Ectodermal cell (in vitro differentiated cells): ENCODE results near the gene HDHD5.

Source experiments
- H3K27ac ChIP-seq: 2 replicates; pipeline ENCODE4 v1.7.0; 2013; ENCODE audit warnings: mild to moderate bottlenecking, low read depth, low read length; ENCODE audit not compliant: insufficient read depth, poor library complexity, severe bottlenecking
- H3K27me3 ChIP-seq: 2 replicates; pipeline ENCODE4 v1.7.0; 2013; ENCODE audit warnings: mild to moderate bottlenecking, low read length; ENCODE audit not compliant: insufficient read depth, control insufficient read depth, poor library complexity, severe bottlenecking
- H3K36me3 ChIP-seq: one replicate; pipeline ENCODE4 v1.7.0; 2013; ENCODE audit warnings: low read length; ENCODE audit not compliant: control insufficient read depth, insufficient read depth
- H3K4me1 ChIP-seq: one replicate; pipeline ENCODE4 v1.7.0; 2013; ENCODE audit warnings: low read length; ENCODE audit not compliant: control insufficient read depth, insufficient read depth
- H3K4me3 ChIP-seq: 2 replicates; pipeline ENCODE4 v1.7.0; 2013; ENCODE audit warnings: low read depth, low read length, control low read depth; ENCODE audit not compliant: insufficient read depth
- H3K9me3 ChIP-seq: 2 replicates; pipeline ENCODE4 v1.7.0; 2013; ENCODE audit warnings: mild to moderate bottlenecking, low read length, moderate library complexity; ENCODE audit not compliant: control insufficient read depth
- WGBS, 2 experiments: methylation state at CpG; one replicate each; pipeline ENCODE4 v1.1.7; 2013; ENCODE audit warnings: missing lambda C conversion rate in 2 of 2; 5-methylcytosine and 5-hydroxymethylcytosine counted together

The HDHD5 gene

DNA sequence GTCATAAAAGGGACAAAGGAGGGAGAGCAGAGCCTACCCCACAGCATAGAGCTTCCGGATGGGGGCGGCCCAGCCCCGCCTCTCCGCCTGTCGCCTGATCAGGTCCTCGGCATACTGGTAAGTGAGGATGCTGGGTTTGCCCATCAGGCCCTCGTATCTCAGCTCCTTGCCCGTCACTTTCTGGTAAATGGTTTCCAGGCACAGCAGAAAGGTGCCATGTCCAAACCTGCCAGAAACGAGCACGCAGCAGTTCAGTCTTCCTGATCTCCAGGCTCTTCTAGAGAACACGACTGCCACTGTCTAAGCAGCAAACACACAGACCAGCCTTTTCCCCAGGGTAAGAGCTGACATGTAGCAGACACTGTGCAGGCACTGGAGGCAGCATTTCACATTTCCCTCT is 20.6 kb downstream of the HDHD5 start:
- Histone ChIP-seq H3K27ac (no peak overlapping the region), H3K4me1 (no peaks in the 10 kb centered on the region), H3K27me3 (no peaks in the 10 kb centered on the region), H3K4me3 (no peak overlapping the region), H3K9me3 (no peaks in the 10 kb centered on the region), H3K36me3 (peaks cover 10% of the 10 kb centered on the region)
- WGBS, 2 experiments, result 91 to 92% methylated on average over 11 of the region's 11 CpGs

DNA sequence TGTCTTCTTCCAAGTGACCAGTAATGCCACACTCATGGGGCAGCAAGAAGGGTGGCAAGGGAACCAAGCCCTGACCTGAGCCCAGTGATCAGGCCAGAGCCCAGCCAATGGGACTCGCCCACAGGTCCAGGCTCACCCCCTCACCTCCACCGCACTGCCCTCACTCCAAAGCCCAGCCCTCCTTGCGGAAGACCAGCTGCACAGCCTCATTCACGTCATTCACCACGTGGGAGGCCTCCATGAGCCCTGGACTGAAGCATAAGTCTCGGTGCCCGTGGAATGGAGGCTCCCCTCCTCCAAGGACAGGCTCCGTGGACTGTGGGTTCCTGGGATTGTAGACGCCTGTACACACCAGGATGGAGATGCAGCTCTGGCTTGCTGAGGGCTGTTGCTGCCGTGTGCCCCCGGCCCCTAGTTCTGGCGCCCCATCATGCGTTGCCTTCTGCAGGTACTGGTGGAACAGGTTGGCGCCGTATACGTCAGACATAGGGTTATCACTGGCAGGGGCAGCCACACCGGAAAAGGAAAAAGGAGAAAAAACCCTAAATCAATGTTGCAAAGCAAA is 21.1 kb downstream of the HDHD5 start:
- 94 to 95% methylated on average over 17 of the region's 17 CpGs for WGBS, 2 experiments
- Histone ChIP-seq H3K4me3 (no peak overlapping the region), H3K36me3 (peaks cover 4% of the 10 kb centered on the region), H3K27me3 (no peaks in the 10 kb centered on the region), H3K27ac (no peak overlapping the region), H3K4me1 (no peaks in the 10 kb centered on the region), H3K9me3 (no peaks in the 10 kb centered on the region)

DNA sequence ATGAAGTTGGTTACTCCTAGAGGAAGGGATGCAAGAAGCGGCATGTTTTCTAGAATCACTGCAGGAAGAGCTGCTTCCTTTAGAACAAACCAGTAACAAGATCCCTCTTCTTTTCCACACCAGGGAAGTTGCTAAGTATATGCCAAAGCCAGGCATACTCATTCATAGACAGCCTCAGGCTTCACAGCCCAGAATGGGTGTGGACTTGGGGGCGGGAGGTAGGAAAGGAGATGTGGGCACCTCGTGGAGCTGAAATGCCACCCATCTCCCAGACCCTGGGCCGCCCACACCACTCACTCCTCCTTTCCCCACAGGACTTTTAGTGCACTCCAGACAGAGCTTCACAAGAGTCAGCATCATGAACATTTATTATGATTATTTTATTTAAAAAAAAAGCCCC is 21.9 kb downstream of the HDHD5 start:
- Histone ChIP-seq H3K36me3 (peaks cover 3% of the 10 kb centered on the region), H3K4me1 (no peaks in the 10 kb centered on the region), H3K9me3 (no peaks in the 10 kb centered on the region), H3K4me3 (no peak overlapping the region), H3K27ac (no peak overlapping the region), H3K27me3 (no peaks in the 10 kb centered on the region)
- WGBS, 2 experiments, result 85 to 95% methylated on average over 4 of the region's 4 CpGs

DNA sequence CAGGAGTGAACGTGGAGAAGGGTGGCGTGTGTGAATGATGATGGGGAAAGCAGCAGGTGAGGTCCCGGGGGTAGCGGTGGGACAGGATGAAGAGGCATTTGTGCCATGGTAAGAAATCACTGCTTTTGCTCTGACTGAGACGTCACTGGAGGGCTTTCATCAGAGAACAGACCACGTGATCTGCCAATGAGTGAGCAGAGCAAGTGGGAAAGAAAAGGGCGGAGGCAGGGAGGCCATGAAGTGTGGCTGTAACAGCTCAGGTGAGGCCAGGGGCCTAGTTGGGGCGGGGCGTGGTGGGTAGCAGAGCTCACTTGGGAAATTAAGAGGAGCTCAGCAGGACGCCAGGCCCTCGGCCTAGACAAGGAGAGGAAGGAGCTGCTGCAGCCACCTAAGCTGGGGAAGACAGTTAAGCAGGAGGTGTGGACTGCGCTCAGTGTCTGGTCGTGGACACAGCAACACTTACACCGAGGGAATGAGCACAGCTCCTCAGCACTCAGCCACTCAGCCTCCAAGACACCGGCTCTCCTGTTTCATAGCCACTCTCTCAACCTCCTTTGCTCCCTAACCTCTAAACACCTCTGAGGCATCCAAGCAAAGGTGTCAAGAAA is 23.8 kb downstream of the HDHD5 start:
- Histone ChIP-seq H3K9me3 (no peaks in the 10 kb centered on the region), H3K27ac (no peak overlapping the region), H3K36me3 (no peaks in the 10 kb centered on the region), H3K27me3 (no peaks in the 10 kb centered on the region), H3K4me3 (no peak overlapping the region), H3K4me1 (no peaks in the 10 kb centered on the region)
- WGBS, 2 experiments, result 87 to 91% methylated on average over 15 of the region's 15 CpGs

DNA sequence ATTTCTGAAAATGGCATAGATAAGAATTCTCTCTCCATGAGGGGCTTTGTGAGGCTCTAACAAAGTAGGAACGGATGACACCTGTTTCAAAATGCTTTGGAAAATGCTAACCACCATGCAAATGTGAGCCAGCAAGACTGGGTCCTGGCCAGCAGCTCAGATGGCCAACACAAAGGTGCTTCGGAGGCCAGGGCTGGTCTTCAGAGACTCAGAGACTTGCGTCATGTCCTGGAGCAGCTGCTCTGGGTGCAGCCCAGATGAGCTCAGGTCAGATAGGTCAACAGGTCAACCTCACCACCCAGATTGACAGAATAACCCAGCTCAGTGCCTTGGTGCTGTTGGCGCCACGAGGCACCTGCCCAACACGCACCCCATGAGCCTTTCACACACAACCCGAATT is 25.9 kb downstream of the HDHD5 start:
- 92 to 96% methylated on average over 7 of the region's 7 CpGs for WGBS, 2 experiments

DNA sequence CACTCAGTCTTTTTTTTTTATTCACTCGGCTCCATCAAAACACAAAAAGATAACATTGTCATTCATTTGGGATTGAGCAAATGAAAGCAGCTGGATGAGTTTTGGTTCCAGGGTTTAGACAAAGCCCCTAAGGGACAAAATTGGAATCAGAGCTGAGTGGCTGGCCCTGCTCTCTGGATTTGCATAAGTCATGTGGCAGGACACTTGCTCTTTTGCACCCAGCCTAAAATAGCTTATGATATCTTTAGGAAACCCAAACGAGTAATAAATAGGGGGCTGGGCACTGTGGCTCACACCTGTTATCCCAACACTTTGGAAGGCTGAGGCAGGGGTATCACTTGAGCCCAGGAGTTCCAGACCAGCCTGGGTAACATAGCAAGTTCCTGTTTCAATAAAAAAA is 27.0 kb downstream of the HDHD5 start:
- no peaks in the 10 kb centered on the region for H3K27me3 ChIP-seq
- no peak overlapping the region for H3K4me3 ChIP-seq
- no peaks in the 10 kb centered on the region for H3K9me3 ChIP-seq
- H3K36me3 ChIP-seq, result no peaks in the 10 kb centered on the region
- H3K4me1 ChIP-seq, result no peaks in the 10 kb centered on the region
- H3K27ac ChIP-seq, result no peak overlapping the region
- WGBS, 2 experiments, result 74 to 78% methylated on average over 2 of the region's 2 CpGs

More for the DNA sequence above, 25.9 kb downstream of the HDHD5 start:
- Histone ChIP-seq H3K4me1 (no peaks in the 10 kb centered on the region), H3K27ac (no peak overlapping the region), H3K27me3 (no peaks in the 10 kb centered on the region), H3K36me3 (no peaks in the 10 kb centered on the region), H3K4me3 (no peak overlapping the region), H3K9me3 (no peaks in the 10 kb centered on the region)

DNA sequence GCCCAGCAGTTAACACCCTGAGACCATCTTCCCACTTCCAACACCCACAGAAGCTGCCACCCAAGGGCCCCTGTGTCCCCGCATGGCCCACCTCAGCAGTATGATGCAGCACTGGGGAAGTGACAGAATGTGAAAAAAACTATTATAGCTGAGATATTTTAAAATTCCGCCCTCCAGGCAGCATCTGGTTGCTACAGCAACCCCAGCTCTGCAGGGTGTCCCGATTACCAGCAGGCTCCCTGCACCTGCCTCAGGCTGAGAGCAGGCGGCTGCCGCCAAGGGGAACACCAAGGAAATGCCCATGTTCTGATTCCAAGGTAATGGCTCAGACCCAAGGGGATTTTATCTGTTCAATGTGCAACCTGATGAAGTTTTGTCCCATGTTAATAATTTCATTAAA is 27.4 kb downstream of the HDHD5 start:
- H3K4me1 ChIP-seq, result no peaks in the 10 kb centered on the region
- WGBS, 2 experiments, result 37 to 42% methylated on average over 5 of the region's 5 CpGs
- no peak overlapping the region for H3K27ac ChIP-seq
- H3K4me3 ChIP-seq, result no peak overlapping the region
- no peaks in the 10 kb centered on the region for H3K9me3 ChIP-seq
- H3K27me3 ChIP-seq, result no peaks in the 10 kb centered on the region
- H3K36me3 ChIP-seq, result no peaks in the 10 kb centered on the region

DNA sequence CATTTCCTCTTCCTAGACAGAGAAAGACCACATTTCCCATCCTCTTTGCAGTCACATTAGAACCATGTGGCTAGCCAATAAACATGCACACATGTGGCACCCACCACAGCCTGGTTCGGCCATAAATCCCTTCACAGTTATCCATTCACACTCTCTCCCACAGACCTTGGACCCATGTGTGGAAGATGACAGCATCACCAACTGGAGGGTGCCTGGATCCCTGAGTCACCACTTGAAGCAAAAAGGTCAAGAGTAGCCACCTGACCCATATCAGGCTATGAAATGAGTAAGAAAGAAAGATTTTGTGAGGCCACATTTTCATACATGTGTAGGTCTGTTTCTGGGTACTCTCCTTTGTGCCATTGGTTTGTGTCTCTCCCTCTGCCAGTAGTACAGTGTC is 28.9 kb downstream of the HDHD5 start:
- Histone ChIP-seq H3K36me3 (no peaks in the 10 kb centered on the region), H3K27me3 (no peaks in the 10 kb centered on the region), H3K4me3 (no peak overlapping the region), H3K27ac (no peak overlapping the region), H3K9me3 (no peaks in the 10 kb centered on the region), H3K4me1 (no peaks in the 10 kb centered on the region)
- 90 to 96% methylated on average over 1 of the region's 1 CpG for WGBS, 2 experiments

DNA sequence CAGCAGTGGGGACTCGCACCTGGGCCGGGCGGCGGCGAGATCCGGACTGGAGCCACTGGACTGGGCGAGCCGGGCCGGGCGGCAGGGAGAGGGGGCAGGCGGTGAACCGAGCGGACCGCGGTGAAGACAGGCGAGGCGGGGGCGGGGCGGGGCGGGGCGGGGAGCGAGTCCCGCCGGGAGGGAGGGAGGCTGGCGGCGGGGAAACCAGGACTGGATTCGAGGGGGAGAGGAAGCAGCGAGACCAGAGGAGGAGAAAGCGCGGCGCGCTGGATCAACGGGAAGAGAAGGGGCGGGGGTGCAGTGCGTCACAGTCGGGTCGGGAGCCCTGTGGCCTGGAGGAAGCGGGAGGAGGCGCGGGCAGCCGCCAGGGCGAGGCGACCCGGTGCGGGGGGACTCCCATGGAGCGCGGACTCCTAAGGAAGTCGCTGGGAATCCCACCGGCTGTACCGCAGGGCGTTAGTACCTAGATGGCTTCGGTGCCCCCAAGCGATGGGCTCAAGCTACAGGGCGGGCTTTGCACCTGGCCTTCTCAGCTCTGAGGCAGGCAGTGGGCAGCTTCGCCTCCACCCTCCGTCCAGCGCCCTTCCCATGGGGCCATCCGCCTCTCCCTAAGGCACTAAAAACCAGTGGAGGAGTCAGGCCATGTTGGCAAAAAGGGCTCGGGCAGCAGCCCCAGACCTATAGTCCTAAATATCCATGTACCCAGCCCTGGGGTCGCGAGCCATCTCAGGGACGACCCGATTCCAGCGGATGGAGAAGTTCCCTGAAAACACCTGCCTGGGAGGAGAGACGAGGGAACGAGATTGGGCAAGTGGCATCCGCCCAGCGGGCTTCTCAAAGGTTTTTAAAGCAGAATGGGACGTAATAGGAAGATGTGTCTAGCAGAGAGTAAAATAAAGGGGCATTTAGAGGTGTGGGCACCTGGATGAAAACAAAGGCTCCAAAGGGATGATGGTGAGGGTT is 37.6 kb downstream of the HDHD5 start, which contains the start of gene TMEM121B:
Gene TMEM121B, minus strand, starts transcription at position 128 of the 963 bp plus-strand sequence. CDS start 233 bp downstream, outside the sequence.
- Histone ChIP-seq H3K36me3 (no peaks in the 10 kb centered on the region), H3K27me3 (peaks cover 16% of the 10 kb centered on the region), H3K4me3 (peak within 1 kb of the TSS; percentile 69), H3K9me3 (no peaks in the 10 kb centered on the region), H3K4me1 (peaks cover 13% of the 10 kb centered on the region), H3K27ac (no peak within 1 kb of the TSS)
- WGBS, 2 experiments, result 9% methylated on average over 69 of the region's 69 CpGs

DNA sequence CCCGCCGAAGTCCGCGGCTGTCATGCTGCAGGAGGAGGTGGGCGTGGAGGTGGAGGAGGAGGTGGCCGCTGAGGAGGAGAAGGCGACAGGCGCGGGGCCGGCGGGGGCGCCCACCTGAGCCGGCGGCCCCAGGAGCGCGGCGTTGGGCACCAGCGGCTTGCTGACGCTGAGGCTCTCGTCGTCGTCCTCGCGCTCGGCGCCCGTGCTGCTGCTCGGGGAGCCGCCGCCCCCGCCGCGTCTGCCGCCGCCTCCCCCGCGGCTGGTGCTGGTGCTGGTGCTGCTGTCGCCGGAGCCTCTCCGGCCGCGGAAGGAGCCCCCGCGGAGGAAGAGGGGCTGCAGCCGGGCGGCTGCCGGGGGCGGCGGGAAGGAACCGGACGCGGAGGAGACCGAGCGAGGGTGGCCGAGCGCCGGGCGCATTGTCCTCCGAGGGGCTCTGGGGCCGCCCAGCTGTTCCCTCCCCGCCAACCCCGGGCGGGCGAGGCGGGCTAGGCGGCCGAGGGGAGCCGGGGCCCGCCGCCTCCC is 38.3 kb downstream of the HDHD5 start:
- Histone ChIP-seq H3K9me3 (no peaks in the 10 kb centered on the region), H3K4me1 (peaks cover 14% of the 10 kb centered on the region), H3K27ac (no peak overlapping the region), H3K27me3 (peaks cover 16% of the 10 kb centered on the region), H3K36me3 (no peaks in the 10 kb centered on the region), H3K4me3 (peak overlapping the region; percentile 69)
- 0% methylated on average over 70 of the region's 70 CpGs for WGBS, 2 experiments
